Melanocyte of skin (primary cell): ENCODE measurements around the gene RPP30. TPM values are rescaled to one million over a fixed set of nuclear protein-coding genes. Genes with fewer than 3 reads are reported as not detected.

Source experiments
- small RNA-seq, 2 donors: library from RNA; depleted of rRNA; stranded (forward); fragments of <200 nt; gene quantifications; one replicate each; pipeline ENCODE3, GENCODE V24; 2012
- total RNA-seq, 2 donors: library from RNA; depleted of rRNA; stranded (reverse); fragments of >200 nt; gene quantifications; 2 replicates each; pipeline ENCODE4 v1.2.3, GENCODE V29; 2012

The RPP30 gene
- total RNA-seq, result 10 to 100 TPM; 44.4 to 65.9 TPM

GRCh38 chr10:90871766-90872647 lies at the start of gene RPP30:
RPP30 (plus strand) TSS chr10:90871974; CDS start chr10:90871987, 13 bp downstream.

GRCh38 chr10:90857635-90858460 lies 13.9 kb upstream of the RPP30 start, which contains the start of gene HTR7:
HTR7 (minus strand) TSS chr10:90858039; CDS start chr10:90857671, 368 bp downstream.

GRCh38 chr10:90920986-90921666 lies 49.4 kb downstream of the RPP30 start, which contains the start of gene ANKRD1:
ANKRD1 (minus strand) TSS chr10:90921087; CDS start chr10:90921027, 60 bp downstream.

Small RNA genes within 50 kb of the gene (small RNA-seq; reads per million reads assigned to genes)
- gene RF00019, result 0 reads per million in 2 donors
- gene RNU6-740P, result 0 reads per million in 2 donors

Other genes starting within 250 kb of the RPP30 start
- gene HTR7, start 13.9 kb upstream of the RPP30 start, total RNA-seq, result under 1 TPM in 1 of 2 donors, not detected in 1; 0.67 TPM
- not detected for gene ANKRD1, start 49.1 kb downstream of the RPP30 start, total RNA-seq